Rectal smooth muscle tissue (tissue), 1 donor: ENCODE measurements around the gene CEP72.

Source experiments
- H3K27ac ChIP-seq: one replicate; pipeline ENCODE4 v1.7.0; 2013; ENCODE audit warnings: low read depth, low read length, inconsistent platforms
- H3K27me3 ChIP-seq: one replicate; pipeline ENCODE4 v1.7.0; 2013; ENCODE audit warnings: low read length; ENCODE audit not compliant: control insufficient read depth, insufficient read depth
- H3K36me3 ChIP-seq: one replicate; pipeline ENCODE4 v1.7.0; 2013; ENCODE audit warnings: low read length; ENCODE audit not compliant: control insufficient read depth, insufficient read depth
- H3K4me1 ChIP-seq: one replicate; pipeline ENCODE4 v1.7.0; 2013; ENCODE audit warnings: low read length; ENCODE audit not compliant: control insufficient read depth, insufficient read depth
- H3K4me3 ChIP-seq: one replicate; pipeline ENCODE4 v1.7.0; 2013; ENCODE audit warnings: low read length
- H3K9ac ChIP-seq: one replicate; pipeline ENCODE4 v1.7.0; 2013; ENCODE audit warnings: low read length

The CEP72 gene

DNA sequence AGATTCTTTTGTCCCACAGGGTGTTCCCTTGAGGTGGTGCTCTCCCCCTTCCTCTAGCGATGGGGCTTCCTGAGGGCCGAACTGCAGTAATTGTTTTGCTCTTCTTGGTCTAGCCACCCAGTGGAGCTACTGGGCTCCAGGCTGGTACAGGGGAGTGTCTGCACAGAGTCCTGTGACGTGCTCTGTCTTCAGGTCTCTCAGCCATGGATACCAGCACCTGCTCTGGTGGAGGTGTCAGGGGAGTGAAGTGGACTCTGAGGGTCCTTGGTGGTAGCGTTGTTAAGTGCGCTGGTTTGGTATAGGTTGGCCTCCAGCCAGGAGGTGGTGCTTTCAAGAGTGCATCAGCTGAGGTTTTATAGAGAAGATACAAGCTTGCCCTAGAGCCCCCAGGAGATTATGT lies 20.4 kb upstream of the CEP72 start:
- Histone ChIP-seq H3K9ac (no peak overlapping the region), H3K36me3 (no peaks in the 10 kb centered on the region), H3K4me1 (no peaks in the 10 kb centered on the region), H3K27ac (no peak overlapping the region), H3K27me3 (peaks cover 6% of the 10 kb centered on the region), H3K4me3 (no peak overlapping the region)

DNA sequence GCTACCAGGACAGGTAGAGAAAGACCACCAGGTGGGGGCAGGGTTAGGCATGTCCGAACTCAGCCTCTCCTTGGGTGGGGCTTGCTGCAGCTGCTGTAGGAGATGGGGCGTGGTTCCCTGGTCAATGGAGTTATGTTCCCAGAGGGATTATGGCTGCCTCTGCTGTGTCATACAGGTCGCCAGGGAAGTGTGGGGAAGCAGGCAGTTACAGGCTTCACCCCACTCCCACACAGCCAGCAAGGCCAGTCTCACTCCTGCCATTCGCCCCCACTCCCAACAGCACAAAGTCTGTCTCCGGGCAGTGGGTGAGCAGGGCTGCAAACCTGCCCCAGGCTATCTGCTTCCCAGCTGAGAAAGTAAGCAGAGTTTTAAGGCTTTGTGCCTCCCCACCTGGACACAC lies 20.0 kb upstream of the CEP72 start:
- H3K27me3 ChIP-seq, result peaks cover 6% of the 10 kb centered on the region
- no peaks in the 10 kb centered on the region for H3K4me1 ChIP-seq
- H3K36me3 ChIP-seq, result no peaks in the 10 kb centered on the region
- H3K4me3 ChIP-seq, result no peak overlapping the region
- H3K9ac ChIP-seq, result no peak overlapping the region
- no peak overlapping the region for H3K27ac ChIP-seq

DNA sequence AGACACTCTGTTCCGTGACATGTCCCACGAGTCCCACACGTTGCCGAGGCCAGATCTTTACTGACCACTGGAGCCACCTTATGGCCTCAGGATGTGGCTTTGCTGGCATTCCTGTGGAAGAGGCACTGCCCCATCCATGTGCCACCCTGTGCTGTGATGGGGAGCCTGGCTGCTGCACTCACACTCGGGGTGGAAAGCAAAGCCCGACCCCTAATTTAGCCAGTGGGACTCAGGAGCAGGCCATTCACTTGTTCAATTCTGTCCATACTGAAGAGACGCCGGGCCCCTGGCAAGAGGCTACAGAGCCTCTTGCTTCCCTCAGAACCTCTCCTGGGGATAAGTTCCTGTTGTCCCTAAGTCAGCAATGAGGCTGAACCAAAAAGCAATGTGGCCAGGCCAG lies 18.6 kb upstream of the CEP72 start:
- Histone ChIP-seq H3K4me3 (no peak overlapping the region), H3K27ac (no peak overlapping the region), H3K36me3 (no peaks in the 10 kb centered on the region), H3K4me1 (no peaks in the 10 kb centered on the region), H3K9ac (no peak overlapping the region), H3K27me3 (peaks cover 6% of the 10 kb centered on the region)

DNA sequence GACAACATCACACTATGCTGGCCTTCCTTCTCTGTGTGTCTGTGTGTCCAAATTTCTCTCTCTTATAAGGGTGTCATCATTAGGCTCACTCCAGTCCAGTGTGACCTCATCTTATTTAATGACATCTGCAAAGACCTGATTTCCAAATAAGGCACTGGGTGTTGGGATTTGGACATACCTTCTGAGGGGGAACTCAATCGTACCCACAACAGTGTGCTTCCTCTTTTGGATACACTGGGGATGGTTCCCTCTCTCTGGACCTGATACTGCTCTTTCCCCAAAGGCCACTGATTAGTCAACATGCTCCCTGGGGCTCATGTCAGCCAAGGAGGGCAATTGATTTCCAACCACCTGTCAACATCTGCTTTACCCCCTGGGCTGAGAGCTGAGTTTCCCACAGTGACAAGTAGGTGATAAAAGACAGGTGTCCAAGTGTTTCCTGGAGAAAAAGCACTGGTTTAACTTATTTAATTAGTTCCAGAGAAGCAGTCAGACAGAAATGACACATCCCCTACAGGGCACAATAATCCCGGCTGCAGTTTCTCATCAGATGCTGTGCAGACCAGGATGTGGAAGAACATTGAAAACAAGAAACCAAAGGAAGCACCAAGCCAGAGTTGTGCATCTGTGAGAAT lies 17.8 kb upstream of the CEP72 start:
- no peaks in the 10 kb centered on the region for H3K4me1 ChIP-seq
- no peak overlapping the region for H3K9ac ChIP-seq
- no peak overlapping the region for H3K27ac ChIP-seq
- peaks cover 6% of the 10 kb centered on the region for H3K27me3 ChIP-seq
- no peaks in the 10 kb centered on the region for H3K36me3 ChIP-seq
- no peak overlapping the region for H3K4me3 ChIP-seq

DNA sequence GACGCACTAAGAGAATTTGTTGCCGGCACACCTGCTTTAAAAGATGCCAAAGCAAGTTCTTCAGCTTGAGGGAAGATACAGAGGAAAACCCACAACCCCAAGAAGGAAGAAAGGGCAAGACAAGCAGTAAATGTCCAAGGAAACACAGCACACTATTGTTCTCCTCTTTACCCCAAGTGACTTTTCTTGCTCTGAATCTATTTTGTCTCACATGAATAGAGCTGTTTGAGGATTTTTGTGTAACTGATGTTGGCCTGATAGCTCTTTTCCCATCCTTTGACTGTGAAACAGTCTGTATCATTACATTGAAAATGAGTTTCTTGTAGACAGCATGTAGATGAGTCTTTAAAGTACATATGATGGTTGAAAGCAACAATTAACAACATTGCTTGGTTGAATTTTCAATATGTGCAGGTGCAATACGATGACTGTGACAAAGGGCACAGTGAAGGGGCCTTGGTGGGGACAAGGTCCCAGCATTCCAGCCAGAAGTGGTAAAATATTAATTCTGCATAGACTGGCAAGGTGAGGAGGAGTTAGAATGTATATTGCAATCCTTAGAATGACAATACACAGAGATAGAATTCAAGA lies 16.8 kb upstream of the CEP72 start:
- Histone ChIP-seq H3K27ac (no peak overlapping the region), H3K4me3 (no peak overlapping the region), H3K4me1 (no peaks in the 10 kb centered on the region), H3K9ac (no peak overlapping the region), H3K36me3 (no peaks in the 10 kb centered on the region), H3K27me3 (peaks cover 6% of the 10 kb centered on the region)

DNA sequence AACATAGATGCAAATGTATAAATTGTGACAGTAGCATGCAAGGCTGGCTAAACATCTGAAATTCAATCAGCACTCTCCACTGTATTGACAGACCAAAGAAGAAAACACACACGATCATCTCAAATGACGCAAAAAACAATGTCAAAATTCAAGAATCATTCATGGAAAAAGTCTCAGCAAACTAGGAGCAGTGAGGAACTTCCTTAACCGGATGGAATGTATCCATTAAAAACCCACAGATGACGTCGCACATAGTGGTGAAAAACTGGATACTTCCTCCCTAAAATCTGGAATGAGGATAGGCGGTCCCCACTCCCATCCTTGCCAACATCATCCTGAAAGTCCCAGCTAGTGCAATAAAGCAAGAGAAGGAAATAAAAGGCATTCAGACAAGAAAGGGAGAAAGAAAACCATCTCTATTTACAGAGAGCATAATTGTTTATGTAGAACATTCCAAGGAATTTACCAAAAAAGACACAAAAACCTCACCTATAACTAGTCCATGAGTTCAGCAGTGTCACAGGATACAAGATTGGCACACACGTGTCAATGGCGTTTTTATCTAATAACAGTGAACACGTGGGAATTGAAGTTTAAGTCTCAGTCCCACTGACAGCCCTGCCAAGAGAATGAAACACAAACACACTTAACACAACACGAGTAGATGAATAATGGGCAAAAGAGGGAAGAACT lies 14.1 kb upstream of the CEP72 start:
- Histone ChIP-seq H3K4me1 (no peaks in the 10 kb centered on the region), H3K4me3 (no peak overlapping the region), H3K27ac (no peak overlapping the region), H3K9ac (no peak overlapping the region), H3K36me3 (no peaks in the 10 kb centered on the region), H3K27me3 (peaks cover 6% of the 10 kb centered on the region)

DNA sequence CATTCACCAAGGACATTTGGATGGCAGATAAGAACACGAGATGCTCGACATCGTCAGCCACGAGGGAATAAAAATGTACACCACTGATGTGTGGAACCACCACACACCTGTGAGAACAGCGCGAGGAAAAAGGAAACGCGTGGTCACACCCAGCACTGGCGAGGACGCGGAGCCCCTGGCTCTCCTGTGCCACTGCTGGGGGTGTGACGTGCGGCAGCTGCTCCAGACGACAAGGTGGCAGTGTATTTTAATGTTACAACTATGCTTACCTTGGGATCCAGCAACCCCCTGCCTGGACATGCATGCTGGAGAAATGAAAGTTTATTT lies 13.6 kb upstream of the CEP72 start:
- peaks cover 8% of the 10 kb centered on the region for H3K27me3 ChIP-seq
- H3K4me1 ChIP-seq, result no peaks in the 10 kb centered on the region
- no peak overlapping the region for H3K9ac ChIP-seq
- H3K4me3 ChIP-seq, result no peak overlapping the region
- no peak overlapping the region for H3K27ac ChIP-seq
- H3K36me3 ChIP-seq, result no peaks in the 10 kb centered on the region

DNA sequence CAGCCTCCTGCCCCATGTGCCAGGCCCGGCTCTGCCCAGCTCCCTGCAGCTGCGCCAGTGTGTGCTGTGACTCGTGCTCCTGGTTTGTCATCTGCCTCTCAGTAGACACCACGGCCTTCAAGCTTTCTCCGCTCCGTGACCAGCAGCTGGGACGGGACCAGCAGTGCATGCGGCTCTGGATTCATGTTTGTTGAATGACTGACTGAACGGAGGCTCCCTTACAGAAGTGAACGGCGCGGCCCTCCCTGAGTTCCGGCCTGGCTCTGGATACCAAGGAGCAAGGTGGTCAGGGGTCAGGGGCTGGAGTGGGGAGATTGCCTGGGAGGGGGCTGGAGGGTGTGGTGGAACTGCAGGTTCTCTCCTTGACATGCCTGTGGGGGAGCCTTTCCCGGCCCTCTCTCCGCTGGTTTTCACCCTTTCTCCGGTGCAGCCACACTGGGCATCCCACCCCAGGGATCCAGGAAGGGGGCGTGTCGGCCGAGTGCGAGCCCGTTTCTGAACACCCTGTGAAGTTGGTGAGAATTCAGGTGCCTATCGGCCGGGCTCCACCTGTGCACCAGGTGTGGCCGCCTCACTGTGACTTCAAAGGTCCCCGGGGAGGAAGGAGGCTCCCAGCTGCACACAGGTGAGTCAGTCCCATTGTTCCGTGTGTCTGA lies 11.1 kb upstream of the CEP72 start:
- peaks cover 5% of the 10 kb centered on the region for H3K27me3 ChIP-seq
- no peak overlapping the region for H3K4me3 ChIP-seq
- no peaks in the 10 kb centered on the region for H3K36me3 ChIP-seq
- H3K4me1 ChIP-seq, result no peaks in the 10 kb centered on the region
- H3K27ac ChIP-seq, result no peak overlapping the region
- no peak overlapping the region for H3K9ac ChIP-seq

DNA sequence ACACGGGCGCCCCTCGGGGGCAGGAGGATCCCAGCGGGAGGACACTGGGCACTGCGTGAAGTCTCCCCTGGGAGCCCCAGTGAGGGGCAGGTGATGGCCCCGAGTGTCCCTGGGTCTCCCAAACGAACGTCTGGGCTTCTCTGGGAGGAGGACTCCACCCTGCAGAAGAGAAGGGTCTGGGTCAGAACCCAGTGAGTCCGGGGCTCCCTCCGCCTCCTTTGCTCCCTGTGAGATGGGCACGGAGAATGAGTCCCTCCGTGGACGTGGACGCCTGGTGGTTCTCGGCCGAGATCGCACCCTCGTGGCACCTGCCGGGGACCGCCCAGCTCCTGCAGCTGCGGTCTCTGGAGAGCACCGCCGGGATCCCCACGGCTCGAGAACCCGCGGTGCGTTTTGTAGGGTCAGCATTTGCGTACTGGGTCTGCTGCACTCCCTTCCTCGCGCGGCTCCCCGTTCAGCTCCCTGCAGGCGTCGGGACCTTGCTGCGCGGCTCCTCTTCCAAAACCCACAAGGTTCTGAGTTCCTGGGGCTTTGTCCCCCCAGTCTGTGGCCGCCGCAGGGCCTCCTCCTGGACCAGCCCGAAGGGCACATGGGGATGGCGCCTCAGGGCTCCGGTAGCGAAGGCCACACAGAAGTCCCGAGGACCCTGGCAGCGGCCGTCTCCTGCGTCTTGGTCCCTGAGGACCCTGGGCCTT lies 10.2 kb upstream of the CEP72 start:
- H3K36me3 ChIP-seq, result no peaks in the 10 kb centered on the region
- peaks cover 2% of the 10 kb centered on the region for H3K27me3 ChIP-seq
- H3K4me1 ChIP-seq, result no peaks in the 10 kb centered on the region
- H3K27ac ChIP-seq, result no peak overlapping the region
- H3K4me3 ChIP-seq, result no peak overlapping the region
- H3K9ac ChIP-seq, result no peak overlapping the region

DNA sequence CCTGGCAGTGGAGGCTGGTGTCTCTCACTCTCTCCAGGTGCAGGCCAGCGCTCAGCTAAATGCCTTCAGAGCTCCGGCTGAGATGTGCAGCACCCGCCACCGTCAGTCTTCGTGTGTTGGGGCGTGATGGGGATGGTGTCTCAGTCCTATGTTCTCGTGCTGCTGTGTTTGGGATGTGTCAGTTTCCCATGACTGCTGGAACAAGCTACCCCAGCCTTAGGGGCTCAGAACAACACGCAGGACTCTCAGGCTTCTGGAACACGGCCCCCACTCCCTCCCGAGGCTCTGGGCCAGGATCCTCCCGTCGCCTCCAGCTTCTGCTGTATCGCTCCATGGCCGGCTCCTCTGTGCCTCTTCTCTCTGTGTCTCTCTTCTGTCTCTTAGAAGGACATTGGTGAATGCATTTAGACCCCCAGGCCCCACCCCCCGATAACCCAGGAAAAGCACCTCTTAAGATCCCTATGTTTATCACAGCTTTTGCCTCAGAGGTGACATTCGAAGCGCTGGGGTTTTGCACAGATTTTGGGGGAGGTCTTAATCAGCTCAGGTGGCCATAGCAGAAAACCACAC lies 9.6 kb upstream of the CEP72 start:
- no peaks in the 10 kb centered on the region for H3K4me1 ChIP-seq
- peaks cover 5% of the 10 kb centered on the region for H3K27me3 ChIP-seq
- no peak overlapping the region for H3K4me3 ChIP-seq

DNA sequence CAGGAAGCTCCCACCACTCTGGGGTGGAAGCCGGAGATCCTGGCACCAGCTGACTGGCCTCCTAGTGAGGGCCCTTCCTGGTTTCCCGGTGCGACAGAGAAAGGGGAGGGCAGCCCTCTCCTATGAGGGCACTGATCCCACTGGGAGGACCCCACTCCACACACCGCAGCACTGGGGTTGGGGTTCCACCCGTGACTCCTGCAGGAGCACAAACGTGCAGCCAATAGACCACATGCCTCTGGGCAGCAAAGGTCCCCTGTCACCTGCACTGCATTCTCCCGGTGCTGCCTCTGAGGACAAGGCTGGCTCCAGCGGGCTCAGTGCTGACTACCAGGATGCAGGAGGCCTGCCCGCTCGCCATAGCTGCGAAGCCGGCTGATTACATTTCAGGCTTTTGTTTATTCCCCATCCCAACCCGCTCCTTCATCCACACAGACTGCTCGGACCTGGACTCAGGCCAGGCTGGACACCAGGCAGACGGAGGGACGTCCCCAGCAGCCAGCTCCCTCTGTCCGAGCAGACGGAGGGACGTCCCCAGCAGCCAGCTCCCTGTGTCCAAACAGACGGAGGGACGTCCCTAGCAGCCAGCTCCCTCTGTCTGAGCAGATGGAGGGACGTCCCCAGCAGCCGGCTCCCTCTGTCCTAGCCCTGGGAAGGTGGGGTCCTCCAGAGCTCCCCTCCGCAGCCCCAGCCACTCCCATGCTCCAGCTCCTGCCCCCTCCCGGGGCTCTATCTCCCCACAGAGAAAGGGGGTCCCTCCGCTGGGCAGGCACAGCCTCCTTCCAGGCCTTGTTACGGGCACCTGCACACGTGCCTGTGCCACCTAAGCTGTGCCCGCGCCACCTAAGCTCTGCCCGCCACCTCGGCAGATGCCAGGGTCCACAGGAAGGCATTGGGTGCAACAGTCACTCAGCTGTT lies 8.8 kb upstream of the CEP72 start:
- no peak overlapping the region for H3K27ac ChIP-seq
- H3K27me3 ChIP-seq, result peaks cover 5% of the 10 kb centered on the region
- no peak overlapping the region for H3K4me3 ChIP-seq
- no peaks in the 10 kb centered on the region for H3K4me1 ChIP-seq
- H3K36me3 ChIP-seq, result no peaks in the 10 kb centered on the region
- H3K9ac ChIP-seq, result no peak overlapping the region

More for the DNA sequence above, 9.6 kb upstream of the CEP72 start:
- Histone ChIP-seq H3K36me3 (no peaks in the 10 kb centered on the region), H3K27ac (no peak overlapping the region), H3K9ac (no peak overlapping the region)
